Natural killer cell (primary cell): ENCODE measurements around the gene PTPRU. TPM values are rescaled to one million over a fixed set of nuclear protein-coding genes. Genes with fewer than 3 reads are reported as not detected.

Experiments used
- ATAC-seq, 3 donors: fragments of 150-1000 bp in 2 of 3; fragments of 200-7000 bp in 1 of 3; cut with Tn5 transposase; 1 replicate in 1 of 3; 2 replicates in 2 of 3; pipeline ENCODE4 v1.10.0; 2021; ENCODE audit warnings: mild to moderate bottlenecking in 2 of 3, moderate library complexity in 2 of 3
- DNase-seq, 2 donors: peaks; one replicate each; pipeline versions ENCODE4 v3.0.0 to v3.0.0-alpha.2; 2013 to 2021; ENCODE audit warnings: mixed read lengths in 1 of 2
- H3K27ac ChIP-seq: one replicate; pipeline ENCODE4 v1.5.1; 2013; ENCODE audit warnings: mild to moderate bottlenecking, low read length
- H3K27me3 ChIP-seq: one replicate; pipeline ENCODE4 v1.6.1; 2013; ENCODE audit warnings: low read length; ENCODE audit not compliant: control insufficient read depth, insufficient read depth
- H3K36me3 ChIP-seq: one replicate; pipeline ENCODE4 v1.6.1; 2013; ENCODE audit warnings: low read length; ENCODE audit not compliant: control insufficient read depth, insufficient read depth
- H3K4me1 ChIP-seq: one replicate; pipeline ENCODE4 v1.6.1; 2013; ENCODE audit warnings: low read length; ENCODE audit not compliant: control insufficient read depth, insufficient read depth
- H3K4me3 ChIP-seq: one replicate; pipeline ENCODE4 v1.5.1; 2013; ENCODE audit warnings: low read length
- H3K9me3 ChIP-seq: one replicate; pipeline ENCODE4 v1.6.1; 2013; ENCODE audit warnings: low read length; ENCODE audit not compliant: control insufficient read depth, insufficient read depth
- H3K27ac Mint-ChIP-seq, 2 donors: one replicate each; pipeline ENCODE4 v1.8.0; 2022; ENCODE audit warnings: mild to moderate bottlenecking in 2 of 2, mixed read lengths in 2 of 2, moderate library complexity in 1 of 2
- H3K27me3 Mint-ChIP-seq, 2 donors: one replicate each; pipeline ENCODE4 v1.8.0; 2022; ENCODE audit warnings: low read depth in 2 of 2, mixed read lengths in 2 of 2
- H3K36me3 Mint-ChIP-seq: one replicate; pipeline ENCODE4 v1.8.0; 2022; ENCODE audit warnings: mixed read lengths
- H3K4me1 Mint-ChIP-seq, 2 donors: one replicate each; pipeline ENCODE4 v1.8.0; 2022; ENCODE audit warnings: mixed read lengths in 2 of 2
- H3K4me3 Mint-ChIP-seq: one replicate; pipeline ENCODE4 v1.8.0; 2022; ENCODE audit warnings: mild to moderate bottlenecking, moderate library complexity, mixed read lengths
- H3K9me3 Mint-ChIP-seq, 2 donors: one replicate each; pipeline ENCODE4 v1.8.0; 2022; ENCODE audit warnings: mixed read lengths in 2 of 2
- WGBS: methylation state at CpG from one replicate; pipeline ENCODE4 v1.1.7; 2013; ENCODE audit warnings: missing lambda C conversion rate; ENCODE audit not compliant: insufficient coverage; 5-methylcytosine and 5-hydroxymethylcytosine counted together
- intact Hi-C: fragments of 100-400 bp; cut with micrococcal nuclease; formaldehyde crosslinking; loops from one replicate; pipeline ENCODE4 v1.14.2; 2022
- total RNA-seq, 4 donors: library from RNA; stranded (reverse); fragments of 120-200 nt in 1 of 4; gene quantifications; one replicate each; pipeline versions ENCODE4 v1.2.3 to v1.2.4, GENCODE V29; 2013 to 2022
- TF ChIP-seq, protein P1 (sequence below): fragments of 200-600 bp; IDR thresholded peaks from one replicate; pipeline ENCODE4 v1.8.0; 2022; ENCODE audit warnings: antibody characterized with exemption

The PTPRU gene
- total RNA-seq: 1 to 10 TPM in 1 of 3 donors, under 1 TPM in 2; 0.54 to 1.6 (median 0.79) TPM
- total RNA-seq (2013): 0.23 TPM

GRCh38 chr1:29235955-29236711, at the start of gene PTPRU:
TSS of gene PTPRU (plus strand) at chr1:29236522. CDS start at chr1:29236645, 123 bp downstream.
- whole genome bisulfite sequencing: 6% methylated on average over 82 of the region's 82 CpGs
- no peaks in the 10 kb centered on the region for H3K36me3 ChIP-seq
- intact Hi-C loops: loop anchor here (2.0 to 5.0 kb wide), 4 partner anchors 613 to 1145 kb away; no protein-coding TSS in a partner anchor
- H3K4me1 ChIP-seq: peaks cover 20% of the 10 kb centered on the region
- H3K27me3 ChIP-seq: peaks cover 37% of the 10 kb centered on the region
- H3K9me3 ChIP-seq: no peaks in the 10 kb centered on the region
- H3K27ac Mint-ChIP-seq: peak within 1 kb of the TSS in 1 of 2 donors; percentile 64
- H3K9me3 Mint-ChIP-seq: no peaks in the 10 kb centered on the region
- H3K4me1 Mint-ChIP-seq: peaks cover 22 to 27% of the 10 kb centered on the region in 2 donors
- H3K27me3 Mint-ChIP-seq: peaks cover 52% of the 10 kb centered on the region in 2 donors
- H3K4me3 Mint-ChIP-seq: peak within 1 kb of the TSS; percentile 82
- ATAC-seq: peak; percentile 94 to 96 (median 94)
- TF ChIP-seq, protein P1, sequence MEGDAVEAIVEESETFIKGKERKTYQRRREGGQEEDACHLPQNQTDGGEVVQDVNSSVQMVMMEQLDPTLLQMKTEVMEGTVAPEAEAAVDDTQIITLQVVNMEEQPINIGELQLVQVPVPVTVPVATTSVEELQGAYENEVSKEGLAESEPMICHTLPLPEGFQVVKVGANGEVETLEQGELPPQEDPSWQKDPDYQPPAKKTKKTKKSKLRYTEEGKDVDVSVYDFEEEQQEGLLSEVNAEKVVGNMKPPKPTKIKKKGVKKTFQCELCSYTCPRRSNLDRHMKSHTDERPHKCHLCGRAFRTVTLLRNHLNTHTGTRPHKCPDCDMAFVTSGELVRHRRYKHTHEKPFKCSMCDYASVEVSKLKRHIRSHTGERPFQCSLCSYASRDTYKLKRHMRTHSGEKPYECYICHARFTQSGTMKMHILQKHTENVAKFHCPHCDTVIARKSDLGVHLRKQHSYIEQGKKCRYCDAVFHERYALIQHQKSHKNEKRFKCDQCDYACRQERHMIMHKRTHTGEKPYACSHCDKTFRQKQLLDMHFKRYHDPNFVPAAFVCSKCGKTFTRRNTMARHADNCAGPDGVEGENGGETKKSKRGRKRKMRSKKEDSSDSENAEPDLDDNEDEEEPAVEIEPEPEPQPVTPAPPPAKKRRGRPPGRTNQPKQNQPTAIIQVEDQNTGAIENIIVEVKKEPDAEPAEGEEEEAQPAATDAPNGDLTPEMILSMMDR: peak; percentile 66
- peak; percentile 87 for DNase-seq
- no peaks in the 10 kb centered on the region for H3K36me3 Mint-ChIP-seq
- H3K4me3 ChIP-seq: peak within 1 kb of the TSS; percentile 1
- no peak within 1 kb of the TSS for H3K27ac ChIP-seq

- Histone ChIP-seq H3K27me3 (no peaks in the 10 kb centered on the region), H3K4me1 (peaks cover 7% of the 10 kb centered on the region), H3K4me3 (no peak overlapping the region), H3K27ac (no peak overlapping the region), H3K9me3 (no peaks in the 10 kb centered on the region), H3K36me3 (no peaks in the 10 kb centered on the region)
- intact Hi-C loops: no loop called here
- Mint-ChIP-seq H3K27ac (no peak overlapping the region), H3K4me3 (no peak overlapping the region), H3K36me3 (no peaks in the 10 kb centered on the region), H3K27me3 (no peaks in the 10 kb centered on the region), H3K9me3 (no peaks in the 10 kb centered on the region), H3K4me1 (peaks cover 0 to 8% of the 10 kb centered on the region in 2 donors)
- 87% methylated on average over 1 of the region's 1 CpG for WGBS
- ATAC-seq (no peak), DNase-seq (no peak)
- TF ChIP-seq, protein P1: no peak
Measured at GRCh38 chr1:29186707-29187106, 49.6 kb upstream of the PTPRU start.

- Histone ChIP-seq H3K27ac (no peak overlapping the region), H3K9me3 (no peaks in the 10 kb centered on the region), H3K36me3 (no peaks in the 10 kb centered on the region), H3K4me1 (no peaks in the 10 kb centered on the region), H3K27me3 (no peaks in the 10 kb centered on the region), H3K4me3 (no peak overlapping the region)
- WGBS: 82% methylated on average over 3 of the region's 6 CpGs
- no peak for ATAC-seq
- no peak for DNase-seq
- intact Hi-C loops: no loop called here
- TF ChIP-seq, protein P1: no peak
- Mint-ChIP-seq H3K36me3 (no peaks in the 10 kb centered on the region), H3K4me3 (no peak overlapping the region), H3K9me3 (no peaks in the 10 kb centered on the region), H3K4me1 (no peaks in the 10 kb centered on the region), H3K27me3 (no peaks in the 10 kb centered on the region), H3K27ac (no peak overlapping the region)
Measured at GRCh38 chr1:29190718-29191117, 45.6 kb upstream of the PTPRU start.
